Testis (tissue), 2 donors: ENCODE data around the gene ZNF28.
A peak's percentile ranks its signal among the peaks of the same experiment; 100 is the strongest.
"Not testable (repeated sequence)": the region's sequence is repeated elsewhere in the genome, so short reads cannot be mapped to it uniquely, and the experiment has no call there.

Experiments used
- POLR2A ChIP-seq: fragments of 450-650 bp; IDR thresholded peaks from one replicate; pipeline ENCODE4 v1.6.1; 2017; ENCODE audit warnings: antibody characterized with exemption, mild to moderate bottlenecking, moderate library complexity
- TF ChIP-seq, protein P1 (sequence below), 3 experiments: fragments of 450-650 bp in 2 of 3; fragments of 200-600 bp in 1 of 3; sonication (generic) in 1 of 3; IDR thresholded peaks; one replicate each; pipeline ENCODE4 v1.5.1; 2016 to 2019; ENCODE audit warnings: antibody characterized with exemption in 3 of 3, mild to moderate bottlenecking in 2 of 3, moderate library complexity in 1 of 3

GRCh38 chr19:52821204-52821960, at the start of gene ZNF28:
- TF ChIP-seq, protein P1, sequence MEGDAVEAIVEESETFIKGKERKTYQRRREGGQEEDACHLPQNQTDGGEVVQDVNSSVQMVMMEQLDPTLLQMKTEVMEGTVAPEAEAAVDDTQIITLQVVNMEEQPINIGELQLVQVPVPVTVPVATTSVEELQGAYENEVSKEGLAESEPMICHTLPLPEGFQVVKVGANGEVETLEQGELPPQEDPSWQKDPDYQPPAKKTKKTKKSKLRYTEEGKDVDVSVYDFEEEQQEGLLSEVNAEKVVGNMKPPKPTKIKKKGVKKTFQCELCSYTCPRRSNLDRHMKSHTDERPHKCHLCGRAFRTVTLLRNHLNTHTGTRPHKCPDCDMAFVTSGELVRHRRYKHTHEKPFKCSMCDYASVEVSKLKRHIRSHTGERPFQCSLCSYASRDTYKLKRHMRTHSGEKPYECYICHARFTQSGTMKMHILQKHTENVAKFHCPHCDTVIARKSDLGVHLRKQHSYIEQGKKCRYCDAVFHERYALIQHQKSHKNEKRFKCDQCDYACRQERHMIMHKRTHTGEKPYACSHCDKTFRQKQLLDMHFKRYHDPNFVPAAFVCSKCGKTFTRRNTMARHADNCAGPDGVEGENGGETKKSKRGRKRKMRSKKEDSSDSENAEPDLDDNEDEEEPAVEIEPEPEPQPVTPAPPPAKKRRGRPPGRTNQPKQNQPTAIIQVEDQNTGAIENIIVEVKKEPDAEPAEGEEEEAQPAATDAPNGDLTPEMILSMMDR (IDR thresholded peaks at IDR 0.05), result peak in 1 of 3 experiments; percentile 5
- TF ChIP-seq POLR2A, result not testable (repeated sequence)
